Testis (tissue), 3 donors: ENCODE measurements around the gene CLEC6A. TPM values are rescaled to one million over a fixed set of nuclear protein-coding genes. Genes with fewer than 3 reads are reported as not detected.

Experiments
- DNase-seq: peaks from one replicate; pipeline ENCODE4 v3.0.0-alpha.2; 2019
- H3K27ac ChIP-seq, 2 donors: fragments of 200-600 bp; sonication (generic); one replicate each; pipeline ENCODE4 v1.5.1; 2019
- H3K27me3 ChIP-seq: fragments of 200-600 bp; sonication (generic); one replicate; pipeline ENCODE4 v1.5.1; 2019
- H3K36me3 ChIP-seq: fragments of 200-600 bp; sonication (generic); one replicate; pipeline ENCODE4 v1.5.1; 2017; ENCODE audit warnings: low read depth; ENCODE audit errors: missing control alignments
- H3K4me1 ChIP-seq: fragments of 200-600 bp; sonication (generic); one replicate; pipeline ENCODE4 v1.5.1; 2019
- H3K4me3 ChIP-seq, 2 donors: fragments of 200-600 bp; sonication (generic); one replicate each; pipeline ENCODE4 v1.5.1; 2017 to 2019
- H3K9me3 ChIP-seq: fragments of 200-600 bp; sonication (generic); one replicate; pipeline ENCODE4 v1.5.1; 2017
- CTCF ChIP-seq, 3 experiments: fragments of 450-650 bp in 2 of 3; fragments of 200-600 bp in 1 of 3; sonication (generic) in 1 of 3; IDR thresholded peaks; one replicate each; pipeline ENCODE4 v1.5.1; 2016 to 2019; ENCODE audit warnings: antibody characterized with exemption in 3 of 3, mild to moderate bottlenecking in 2 of 3, moderate library complexity in 1 of 3
- POLR2A ChIP-seq: fragments of 450-650 bp; IDR thresholded peaks from one replicate; pipeline ENCODE4 v1.6.1; 2017; ENCODE audit warnings: antibody characterized with exemption, mild to moderate bottlenecking, moderate library complexity
- WGBS, 2 donors: methylation state at CpG; one replicate each; pipeline ENCODE4 v1.1.5; 2018; 5-methylcytosine and 5-hydroxymethylcytosine counted together
- intact Hi-C: fragments of 100-400 bp; cut with DNase I; formaldehyde crosslinking; loops from one replicate; pipeline ENCODE4 v1.15.1; 2023; ENCODE audit warnings: low total_unique reads
- polyA plus RNA-seq: library from polyadenylated mRNA; stranded (reverse); fragments of 350-450 nt; fragmentation: Illumina TruSeq; extraction: RNeasy Lipid Tissue Mini Kit (QIAGEN cat#74804); gene quantifications from one replicate; pipeline ENCODE4 v1.2.3, GENCODE V29; 2014; ENCODE audit warnings: low read depth, low replicate concordance; ENCODE audit not compliant: insufficient read depth
- total RNA-seq, 2 donors: library from RNA; depleted of rRNA; stranded (reverse); fragments of >200 nt; gene quantifications; one replicate each; pipeline ENCODE4 v1.2.3, GENCODE V29; 2016

CLEC6A gene
- total and polyA plus RNA-seq, 3 donors from 2014 or later: not detected

- Histone ChIP-seq H3K27me3 (no peaks in the 10 kb centered on the region), H3K9me3 (no peaks in the 10 kb centered on the region), H3K36me3 (no peaks in the 10 kb centered on the region), H3K27ac (no peak overlapping the region), H3K4me3 (no peak overlapping the region), H3K4me1 (no peaks in the 10 kb centered on the region)
- WGBS, 2 donors: 66 to 74% methylated on average over 3 of the region's 3 CpGs
- TF ChIP-seq CTCF (IDR thresholded peaks at IDR 0.05) (no peak), POLR2A (no peak)
- no peak for DNase-seq
- intact Hi-C loops: no loop called here
Observed at GRCh38 chr12:8501720-8502119, 46.0 kb downstream of the CLEC6A start.

GRCh38 chr12:8504351-8504750 is 48.6 kb downstream of the CLEC6A start:
- 82 to 89% methylated on average over 1 of the region's 1 CpG for WGBS, 2 donors
- Histone ChIP-seq H3K9me3 (no peaks in the 10 kb centered on the region), H3K36me3 (no peaks in the 10 kb centered on the region), H3K4me1 (no peaks in the 10 kb centered on the region), H3K4me3 (no peak overlapping the region), H3K27ac (no peak overlapping the region), H3K27me3 (no peaks in the 10 kb centered on the region)
- TF ChIP-seq CTCF (IDR thresholded peaks at IDR 0.05) (no peak), POLR2A (no peak)
- DNase-seq: no peak
- intact Hi-C loops: no loop called here

GRCh38 chr12:8507596-8507995 is 51.8 kb downstream of the CLEC6A start:
- WGBS, 2 donors: 91 to 93% methylated on average over 3 of the region's 3 CpGs
- Histone ChIP-seq H3K27ac (no peak overlapping the region), H3K36me3 (no peaks in the 10 kb centered on the region), H3K4me1 (no peaks in the 10 kb centered on the region), H3K4me3 (no peak overlapping the region), H3K9me3 (no peaks in the 10 kb centered on the region), H3K27me3 (no peaks in the 10 kb centered on the region)
- intact Hi-C loops: no loop called here
- no peak for DNase-seq
- no peak for TF ChIP-seq CTCF (IDR thresholded peaks at IDR 0.05)
- TF ChIP-seq POLR2A: no peak

- WGBS, 2 donors: 70 to 93% methylated on average over 2 to 3 of the region's 3 CpGs
- Histone ChIP-seq H3K27ac (no peak overlapping the region), H3K4me3 (no peak overlapping the region), H3K27me3 (no peaks in the 10 kb centered on the region), H3K4me1 (no peaks in the 10 kb centered on the region), H3K36me3 (no peaks in the 10 kb centered on the region), H3K9me3 (no peaks in the 10 kb centered on the region)
- TF ChIP-seq POLR2A: no peak
- no peak for TF ChIP-seq CTCF (IDR thresholded peaks at IDR 0.05)
- DNase-seq: no peak
- intact Hi-C loops: no loop called here
Observed at GRCh38 chr12:8508223-8508622, 52.5 kb downstream of the CLEC6A start.
